HepG2 (cell line): ENCODE results near the gene SYT1. TPM values are rescaled to one million over a fixed set of nuclear protein-coding genes. Genes with fewer than 3 reads are reported as not detected.

Experiments used
- ATAC-seq: fragments of 200-7000 bp; cut with Tn5 transposase; 3 replicates; pipeline ENCODE4 v1.9.1; 2020; ENCODE audit warnings: mild to moderate bottlenecking, moderate library complexity
- BruUV-seq: library from RNA; stranded (reverse); fragments of 400-500 nt; replicated peaks from 2 replicates; lab custom pipeline; 2021; lab: Mats Ljungman, UMichigan
- CTCF ChIA-PET: fragments of 300-600 bp; formaldehyde crosslinking; extraction: SDS; loops from one replicate; lab custom pipeline; 2021; ENCODE audit warnings: low total read pairs, inconsistent platforms, low intra/inter-chr PET ratio; lab: Yijun Ruan, JAX
- POLR2A ChIA-PET: fragments of 350-600 bp; sonication (Branson Sonifier 250); formaldehyde crosslinking; loops from one replicate; lab custom pipeline; 2020; ENCODE audit warnings: antibody characterized with exemption, inconsistent platforms; lab: Yijun Ruan, JAX
- DNase-seq: peaks from one replicate; pipeline ENCODE4 v3.0.0-alpha.2; 2015; ENCODE audit warnings: low spot score
- FAIRE-seq: peaks from 3 replicates; lab custom pipeline; 2011; peaks lifted over from hg19 to GRCh38; lab: Jason Lieb, UNC
- H2AFZ ChIP-seq: one replicate; pipeline ENCODE4 v1.6.1; 2011; ENCODE audit warnings: low read length, inconsistent platforms
- H3K27ac ChIP-seq: fragments of 300-600 bp; 3 replicates; pipeline ENCODE4 v1.8.0; 2011; ENCODE audit warnings: mixed run types, mild to moderate bottlenecking, mixed read lengths, low read length, inconsistent platforms; ENCODE audit not compliant: insufficient read depth; ENCODE audit errors: extremely low read length
- H3K27me3 ChIP-seq, 2 experiments: fragments of 200-600 bp in 1 of 2; 2 replicates in 1 of 2; 3 replicates in 1 of 2; pipeline versions ENCODE4 v1.6.0 to v1.8.0; 2011; ENCODE audit warnings: low read length in 2 of 2, mild to moderate bottlenecking in 2 of 2, moderate library complexity in 2 of 2, inconsistent platforms in 1 of 2; ENCODE audit not compliant: insufficient read depth in 2 of 2, control insufficient read depth in 1 of 2
- H3K36me3 ChIP-seq, 2 experiments: fragments of 200-600 bp in 1 of 2; replicated peaks in 1 of 2; 2 replicates in 1 of 2; 3 replicates in 1 of 2; pipeline versions ENCODE4 v1.5.1 to v1.8.0; 2011; ENCODE audit warnings: low read length in 2 of 2, inconsistent platforms in 1 of 2; ENCODE audit not compliant: insufficient read depth in 2 of 2, control insufficient read depth in 1 of 2
- H3K4me1 ChIP-seq: 2 replicates; pipeline ENCODE4 v1.5.1; 2012; ENCODE audit warnings: low read length, inconsistent platforms; ENCODE audit not compliant: insufficient read depth
- H3K4me2 ChIP-seq: 2 replicates; pipeline ENCODE4 v1.6.0; 2011; ENCODE audit warnings: low read depth, low read length, inconsistent platforms
- H3K4me3 ChIP-seq, 3 experiments: fragments of 200-600 bp in 1 of 3; sonication (generic), shearing (Covaris generic) in 1 of 3; replicated peaks in 1 of 3; 2 replicates each; pipeline ENCODE4 v1.5.1; 2011 to 2016; ENCODE audit warnings: low read length in 3 of 3, inconsistent platforms in 2 of 3, low read depth in 2 of 3, mild to moderate bottlenecking in 2 of 3, control low read depth in 1 of 3, mixed read lengths in 1 of 3; ENCODE audit not compliant: insufficient read depth in 1 of 3
- H3K79me2 ChIP-seq: one replicate; pipeline ENCODE4 v1.6.1; 2011; ENCODE audit warnings: low read length, inconsistent platforms; ENCODE audit not compliant: insufficient read depth
- H3K9ac ChIP-seq: 2 replicates; pipeline ENCODE4 v1.6.0; 2011; ENCODE audit warnings: mild to moderate bottlenecking, low read depth, low read length, inconsistent platforms; ENCODE audit not compliant: insufficient read depth
- H3K9me3 ChIP-seq: 2 replicates; pipeline ENCODE4 v1.5.1; 2012; ENCODE audit warnings: mild to moderate bottlenecking, low read length
- H4K20me1 ChIP-seq: 2 replicates; pipeline ENCODE4 v1.6.0; 2011; ENCODE audit warnings: inconsistent platforms, mild to moderate bottlenecking, low read length, moderate library complexity; ENCODE audit not compliant: insufficient read depth
- GABPA ChIP-seq, 2 experiments: IDR thresholded peaks; 2 replicates each; pipeline ENCODE4 v1.6.1; 2011 to 2016; ENCODE audit warnings: low read depth in 2 of 2, low read length in 1 of 2, missing biosample characterization in 1 of 2, missing genetic modification characterization in 1 of 2
- NR2C2 ChIP-seq: sonication (generic); formaldehyde crosslinking; IDR thresholded peaks from 2 replicates; pipeline ENCODE4 v1.4.0; 2020; ENCODE audit warnings: missing genetic modification reagents, mild to moderate bottlenecking, moderate library complexity, borderline replicate concordance
- PITX1 ChIP-seq: sonication (generic); formaldehyde crosslinking; IDR thresholded peaks from 2 replicates; pipeline ENCODE4 v1.5.1; 2020; ENCODE audit warnings: mild to moderate bottlenecking, missing genetic modification reagents
- ZFP36 ChIP-seq: fragments of 150-350 bp; IDR thresholded peaks from 2 replicates; pipeline ENCODE4 v1.6.1; 2018; ENCODE audit warnings: borderline replicate concordance, low read length, low read depth; ENCODE audit not compliant: partially characterized antibody
- ZFP36L2 ChIP-seq: sonication (generic); formaldehyde crosslinking; IDR thresholded peaks from 2 replicates; pipeline ENCODE4 v1.4.0; 2020; ENCODE audit warnings: missing genetic modification reagents
- WGBS: methylation state at CpG from one replicate; pipeline ENCODE4 v1.1.6; 2017; ENCODE audit warnings: low lambda C conversion rate; 5-methylcytosine and 5-hydroxymethylcytosine counted together
- in situ Hi-C: cut with HindIII; loops from 2 replicates; pipeline ENCODE4 v1.10.0; 2017; ENCODE audit warnings: low pct_unique_long_range_greater_than_20kb; ENCODE audit not compliant: extremely low pct_ligation_motif_present
- intact Hi-C: fragments of 100-400 bp; cut with micrococcal nuclease; formaldehyde crosslinking; loops from one replicate; pipeline ENCODE4 v1.10.0; 2022; ENCODE audit not compliant: unreplicated experiment
- polyA plus RNA-seq, 8 experiments: library from polyadenylated mRNA; depleted of rRNA in 3 of 8; stranded (reverse) in 7 of 8; unstranded in 1 of 8; fragments of >200 nt; fragmentation: Illumina TruSeq in 4 of 8; extraction: Trizol in 4 of 8; gene quantifications; 2 replicates each; pipeline versions ENCODE4 v1.2.1 to v1.2.3, GENCODE V29; 2011 to 2016; ENCODE audit warnings: low read depth in 4 of 8, missing spikeins in 1 of 8, mixed read lengths in 1 of 8; ENCODE audit not compliant: insufficient read depth in 1 of 8
- total RNA-seq, 5 experiments: library from RNA; depleted of rRNA; stranded (reverse); fragments of >200 nt; fragmentation: Illumina TruSeq; extraction: Trizol; gene quantifications; 2 replicates each; pipeline ENCODE4 v1.2.3, GENCODE V29; 2016; ENCODE audit warnings: low read depth in 1 of 5
- TF ChIP-seq, protein P1 (sequence below): sonication (generic); formaldehyde crosslinking; IDR thresholded peaks from 2 replicates; pipeline ENCODE4 v1.4.0; 2020; ENCODE audit warnings: missing genetic modification reagents

Gene SYT1
- total and polyA plus RNA-seq, 2 of the 13 experiments (the other 11 are each of a cell fraction or from before 2014, with no cell fraction given): not detected

GRCh38 chr12:79156846-79157463 is 292.4 kb downstream of the SYT1 start:
- H4K20me1 ChIP-seq: no peaks in the 10 kb centered on the region
- TF ChIP-seq ZFP36L2 (CRISPR knock-in tag) (no peak), NR2C2 (CRISPR knock-in tag) (peak; percentile 45; the same call in 1 of the 2 replicates), GABPA (IDR thresholded peaks at IDR 0.05; ENCODE audit: low read depth, low read length) (no peak), GABPA (CRISPR knock-in tag; IDR thresholded peaks at IDR 0.05; ENCODE audit: low read depth) (peak; percentile 29; the same call in 1 of the 2 replicates)
- POLR2A ChIA-PET: no interaction called here
- H3K4me2 ChIP-seq: no peak overlapping the region
- H3K36me3 ChIP-seq: no peaks in the 10 kb centered on the region
- no TSS peak for BruUV-seq
- no peak overlapping the region for H3K9ac ChIP-seq
- DNase-seq (no peak), ATAC-seq (no peak), FAIRE-seq (no peak)
- WGBS: 18% methylated on average over 6 of the region's 6 CpGs
- no peaks in the 10 kb centered on the region for H3K9me3 ChIP-seq
- in situ Hi-C loops: no loop called here
- no peak overlapping the region for H2AFZ ChIP-seq
- CTCF ChIA-PET: no interaction called here
- no peak overlapping the region for H3K27ac ChIP-seq
- H3K27me3 ChIP-seq: no peaks in the 10 kb centered on the region
- H3K4me3 ChIP-seq: no peak overlapping the region
- no peaks in the 10 kb centered on the region for H3K79me2 ChIP-seq
- intact Hi-C loops: no loop called here
- 0 out of 2 replicates have a peak, but pooled peaks cover 7% of the 10 kb centered on the region for H3K4me1 ChIP-seq

DNA sequence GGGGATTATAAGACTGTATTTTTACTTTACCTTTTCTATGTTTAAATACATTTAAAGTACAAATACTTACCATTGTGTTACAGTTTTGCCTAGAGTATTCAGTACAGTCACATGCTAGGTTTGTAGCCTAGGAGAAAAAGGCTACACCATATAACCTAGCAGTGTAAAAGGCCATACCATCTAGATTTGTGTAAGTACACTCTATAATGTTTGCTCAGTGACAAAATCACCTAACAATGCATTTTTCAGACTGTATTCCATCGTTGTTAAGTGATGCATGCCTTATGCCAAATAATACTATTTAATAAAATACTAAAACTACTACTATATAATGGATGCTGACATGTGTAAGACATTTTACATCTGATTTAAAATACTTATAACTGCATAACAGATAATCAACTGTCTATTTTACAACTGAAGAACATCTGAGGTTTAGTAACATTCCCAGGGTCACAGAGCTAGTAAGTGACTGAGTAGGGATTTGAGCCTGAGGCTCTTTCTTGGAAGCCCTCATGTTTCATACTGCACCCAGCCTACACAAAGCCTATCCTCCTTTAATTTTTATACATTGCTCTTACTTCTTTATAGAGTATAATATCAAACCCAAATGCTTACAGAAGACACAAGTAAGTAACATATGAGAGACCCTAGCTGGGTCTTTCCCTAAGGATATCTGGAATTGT is 296.8 kb downstream of the SYT1 start:
- DNase-seq: no peak
- Histone ChIP-seq H3K4me3 (no peak overlapping the region), H3K27me3 (no peaks in the 10 kb centered on the region), H3K9me3 (no peaks in the 10 kb centered on the region), H2AFZ (no peak overlapping the region), H4K20me1 (no peaks in the 10 kb centered on the region), H3K4me2 (no peak overlapping the region), H3K36me3 (no peaks in the 10 kb centered on the region), H3K27ac (no peak overlapping the region), H3K4me1 (0 out of 2 replicates have a peak, but pooled peaks cover 7% of the 10 kb centered on the region), H3K79me2 (no peaks in the 10 kb centered on the region), H3K9ac (no peak overlapping the region)
- 0% methylated on average over 1 of the region's 1 CpG for WGBS
- FAIRE-seq: no peak
- ChIA-PET POLR2A (no interaction called here), CTCF (no interaction called here)
- in situ Hi-C loops: no loop called here
- intact Hi-C loops: no loop called here
- BruUV-seq: no TSS peak
- ATAC-seq: no peak
- TF ChIP-seq PITX1 (CRISPR knock-in tag) (no peak), ZFP36 (no peak)
- TF ChIP-seq, protein P1, sequence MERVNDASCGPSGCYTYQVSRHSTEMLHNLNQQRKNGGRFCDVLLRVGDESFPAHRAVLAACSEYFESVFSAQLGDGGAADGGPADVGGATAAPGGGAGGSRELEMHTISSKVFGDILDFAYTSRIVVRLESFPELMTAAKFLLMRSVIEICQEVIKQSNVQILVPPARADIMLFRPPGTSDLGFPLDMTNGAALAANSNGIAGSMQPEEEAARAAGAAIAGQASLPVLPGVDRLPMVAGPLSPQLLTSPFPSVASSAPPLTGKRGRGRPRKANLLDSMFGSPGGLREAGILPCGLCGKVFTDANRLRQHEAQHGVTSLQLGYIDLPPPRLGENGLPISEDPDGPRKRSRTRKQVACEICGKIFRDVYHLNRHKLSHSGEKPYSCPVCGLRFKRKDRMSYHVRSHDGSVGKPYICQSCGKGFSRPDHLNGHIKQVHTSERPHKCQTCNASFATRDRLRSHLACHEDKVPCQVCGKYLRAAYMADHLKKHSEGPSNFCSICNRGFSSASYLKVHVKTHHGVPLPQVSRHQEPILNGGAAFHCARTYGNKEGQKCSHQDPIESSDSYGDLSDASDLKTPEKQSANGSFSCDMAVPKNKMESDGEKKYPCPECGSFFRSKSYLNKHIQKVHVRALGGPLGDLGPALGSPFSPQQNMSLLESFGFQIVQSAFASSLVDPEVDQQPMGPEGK (CRISPR knock-in tag): no peak
